Astrocyte of the hippocampus (primary cell): ENCODE results near the gene EPB41L4B.
"Not testable (repeated sequence)": the region's sequence is repeated elsewhere in the genome, so short reads cannot be mapped to it uniquely, and the experiment has no call there.

Source experiments
- DNase-seq: peaks from one replicate; pipeline ENCODE4 v3.0.0; 2011; ENCODE audit warnings: low read depth, low spot score

EPB41L4B gene

GRCh38 chr9:109297899-109298298 is 23.0 kb downstream of the EPB41L4B start:
- peak; percentile 79 for DNase-seq

GRCh38 chr9:109295221-109296130 is 25.4 kb downstream of the EPB41L4B start:
- peak; percentile 39 for DNase-seq

- no peak for DNase-seq
Measured at GRCh38 chr9:109290385-109290784, 30.5 kb downstream of the EPB41L4B start.

- DNase-seq = no peak
Measured at GRCh38 chr9:109289931-109290330, 30.9 kb downstream of the EPB41L4B start.

DNA sequence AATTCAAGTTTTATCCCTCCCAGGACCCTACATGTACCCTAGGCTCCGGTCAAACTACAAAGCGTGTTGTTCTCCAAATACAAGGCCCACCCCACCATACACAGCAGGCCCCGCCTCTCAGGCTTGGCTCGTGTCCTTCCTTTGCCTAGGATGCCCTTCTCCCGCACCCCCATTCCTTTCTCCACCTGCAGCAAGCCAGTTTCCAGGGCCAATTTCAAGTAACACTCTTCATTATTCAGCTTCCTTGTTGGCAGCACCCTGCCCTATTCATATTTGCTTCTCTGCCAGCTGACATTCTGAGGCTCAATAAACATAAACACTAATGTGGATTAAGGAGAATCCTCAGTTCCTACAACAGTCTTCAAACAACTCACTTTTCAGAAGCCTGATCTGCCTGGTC is 31.7 kb downstream of the EPB41L4B start:
- no peak for DNase-seq

GRCh38 chr9:109286981-109287380 is 33.9 kb downstream of the EPB41L4B start:
- peak; percentile 35 for DNase-seq

GRCh38 chr9:109286571-109286977 is 34.3 kb downstream of the EPB41L4B start:
- DNase-seq = peak; percentile 65

DNA sequence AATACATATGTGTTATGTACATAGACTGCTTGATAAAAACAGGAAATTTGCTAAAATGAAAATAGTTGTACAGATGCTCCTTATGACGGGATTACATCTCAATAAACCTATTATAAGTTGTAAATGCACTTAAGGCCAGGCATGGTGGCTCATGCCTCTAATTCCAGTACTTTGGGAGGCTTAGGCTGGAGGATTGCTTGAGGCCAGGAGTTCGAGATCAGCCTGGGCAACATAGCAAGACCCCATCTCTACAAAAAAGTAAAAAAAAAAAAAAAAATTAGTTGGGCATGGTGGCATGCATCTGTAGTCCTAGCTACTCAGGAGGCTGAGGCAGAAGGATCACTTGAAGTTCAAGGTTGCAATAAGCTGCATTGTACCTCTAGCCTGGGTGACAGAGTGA is 37.2 kb downstream of the EPB41L4B start:
- not testable (repeated sequence) for DNase-seq

DNA sequence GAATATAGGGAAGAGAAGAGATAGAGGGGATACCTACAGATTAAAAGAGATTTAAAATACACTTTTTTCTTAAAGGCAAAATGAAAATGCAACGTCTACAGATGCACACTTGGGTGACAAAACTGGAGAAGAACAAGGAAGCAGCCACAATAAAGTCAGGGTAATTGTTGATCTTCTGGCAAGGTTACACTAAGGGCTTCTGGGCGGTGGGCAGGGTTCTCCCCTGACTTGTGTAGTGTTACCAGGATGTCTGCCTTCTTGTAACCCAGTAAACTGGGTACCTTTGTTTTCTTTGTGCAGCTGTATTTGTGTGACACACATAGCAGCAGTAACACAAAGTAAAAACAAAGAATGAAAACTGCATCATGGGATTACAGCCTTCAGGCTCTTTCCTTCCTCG is 37.8 kb downstream of the EPB41L4B start:
- DNase-seq = no peak

- DNase-seq = no peak
Measured at GRCh38 chr9:109282302-109282701, 38.6 kb downstream of the EPB41L4B start.

GRCh38 chr9:109281518-109281917 is 39.3 kb downstream of the EPB41L4B start:
- DNase-seq = no peak

GRCh38 chr9:109278848-109279247 is 42.0 kb downstream of the EPB41L4B start:
- DNase-seq = no peak

- DNase-seq = no peak
Measured at GRCh38 chr9:109278216-109278615, 42.6 kb downstream of the EPB41L4B start.

DNA sequence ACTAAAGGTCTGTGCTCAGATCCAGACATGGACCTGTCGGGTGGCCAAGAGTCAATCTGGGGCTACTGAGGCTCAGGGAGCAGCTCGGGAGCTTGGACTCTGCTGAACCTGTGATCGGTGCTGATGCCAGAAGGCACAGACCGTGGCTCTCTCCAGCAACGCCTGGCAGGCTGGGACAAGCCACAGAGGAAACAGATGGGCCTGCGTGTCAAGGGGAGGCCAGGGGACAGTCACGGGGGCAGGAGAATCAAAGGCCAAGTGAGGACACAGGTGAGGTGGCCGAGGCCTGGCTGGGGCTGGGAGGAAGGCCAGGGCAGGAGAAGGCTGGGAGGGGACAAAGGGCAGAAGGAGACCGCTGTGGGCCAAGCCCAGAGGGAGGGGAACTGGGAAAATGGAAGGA is 43.4 kb downstream of the EPB41L4B start:
- DNase-seq = no peak

- DNase-seq = no peak
Measured at GRCh38 chr9:109276469-109277440, 44.1 kb downstream of the EPB41L4B start.

GRCh38 chr9:109274884-109275730 is 45.8 kb downstream of the EPB41L4B start:
- no peak for DNase-seq

DNA sequence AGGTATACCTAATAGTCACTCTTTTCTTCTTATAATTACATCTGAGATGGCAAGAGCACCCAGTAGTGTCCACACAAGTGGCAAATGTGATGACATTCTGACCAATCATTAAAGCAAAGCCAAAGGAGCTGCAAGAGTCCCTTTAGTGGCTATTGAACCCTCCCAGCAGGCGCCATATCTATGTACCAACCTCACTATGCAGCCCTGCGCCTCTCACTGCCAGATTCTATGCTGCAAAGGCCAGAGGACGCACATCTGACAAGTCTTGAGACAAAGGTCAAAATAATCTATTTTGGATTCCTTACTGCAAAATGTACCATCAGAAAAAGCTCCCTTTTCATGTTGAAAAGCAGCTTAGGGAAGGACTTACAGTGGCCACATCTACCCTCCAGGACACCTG is 47.0 kb downstream of the EPB41L4B start:
- no peak for DNase-seq

- DNase-seq = no peak
Measured at GRCh38 chr9:109272745-109273144, 48.1 kb downstream of the EPB41L4B start.

GRCh38 chr9:109272045-109272444 is 48.8 kb downstream of the EPB41L4B start:
- DNase-seq = no peak

DNA sequence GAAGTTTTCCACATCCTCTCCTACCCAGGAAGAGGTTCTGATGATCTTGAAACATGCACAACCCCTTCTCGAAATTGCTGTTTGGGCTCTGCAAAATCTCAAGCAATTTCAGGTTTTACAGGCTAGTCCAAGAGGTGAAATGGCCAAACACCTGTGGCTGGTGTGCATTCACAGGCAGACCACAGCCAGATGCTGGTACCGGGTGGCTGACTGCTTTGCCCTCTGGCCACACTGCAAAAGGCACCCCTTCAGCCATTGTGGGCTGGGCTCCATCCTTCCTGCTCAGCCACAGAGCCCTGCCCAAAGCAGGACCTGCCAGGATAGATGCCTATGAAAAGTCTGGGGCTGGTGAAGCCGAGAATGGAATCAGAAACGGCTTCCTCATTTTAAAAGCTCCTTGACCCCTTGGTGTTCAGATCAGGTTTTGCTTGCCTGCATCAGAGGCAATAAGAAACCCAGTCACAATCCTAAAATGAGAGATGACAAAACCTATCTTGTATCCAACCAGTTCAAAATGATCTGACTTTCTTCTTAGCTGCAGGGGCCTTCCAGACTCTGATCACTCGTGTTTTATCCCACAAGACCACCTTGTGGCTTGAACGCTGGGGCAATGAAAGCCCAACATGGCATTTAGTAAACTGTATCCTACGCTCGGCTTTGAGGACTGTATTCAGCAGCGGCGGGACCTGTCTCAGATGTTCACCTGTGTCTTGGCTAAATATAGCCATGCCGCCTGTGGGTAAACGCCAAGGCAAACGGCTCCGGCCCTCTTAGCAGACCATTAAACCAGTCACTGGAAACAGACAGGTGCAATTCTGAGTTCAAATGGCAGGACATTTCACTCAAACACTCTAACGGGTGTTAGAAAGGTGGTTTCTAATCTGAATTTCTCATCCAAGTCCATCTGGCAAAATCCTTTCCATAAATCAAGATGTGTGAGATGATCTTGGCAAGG is 49.6 kb downstream of the EPB41L4B start:
- DNase-seq = no peak
